ENCODE results near the gene AGO3. TPM values are rescaled to one million over a fixed set of nuclear protein-coding genes. Genes with fewer than 3 reads are reported as not detected.
"Not testable (repeated sequence)": the region's sequence is repeated elsewhere in the genome, so short reads cannot be mapped to it uniquely, and the experiment has no call there.

AGO3 gene
- polyA plus RNA-seq, 1 donor: 9.9 TPM

GRCh38 chr1:35945327-35945726 is 14.4 kb downstream of the AGO3 start:
- H3K4me3 ChIP-seq (ENCODE audit: low read length): no peak overlapping the region
- H3K36me3 ChIP-seq (ENCODE audit: control insufficient read depth, insufficient read depth, low read length): peaks cover 9% of the 10 kb centered on the region
- WGBS (ENCODE audit: insufficient coverage, low lambda C conversion rate): no CpG with 5 or more reads among the region's 2 CpGs
- no peaks in the 10 kb centered on the region for H3K27me3 ChIP-seq (ENCODE audit: control insufficient read depth, insufficient read depth, low read length)
- H3K4me1 ChIP-seq (ENCODE audit: control insufficient read depth, insufficient read depth, low read length): no peaks in the 10 kb centered on the region
- H3K27ac ChIP-seq (ENCODE audit: low read length): no peak overlapping the region
- no peaks in the 10 kb centered on the region for H3K9me3 ChIP-seq (ENCODE audit: control insufficient read depth, low read depth, low read length)
- no peak for DNase-seq

DNA sequence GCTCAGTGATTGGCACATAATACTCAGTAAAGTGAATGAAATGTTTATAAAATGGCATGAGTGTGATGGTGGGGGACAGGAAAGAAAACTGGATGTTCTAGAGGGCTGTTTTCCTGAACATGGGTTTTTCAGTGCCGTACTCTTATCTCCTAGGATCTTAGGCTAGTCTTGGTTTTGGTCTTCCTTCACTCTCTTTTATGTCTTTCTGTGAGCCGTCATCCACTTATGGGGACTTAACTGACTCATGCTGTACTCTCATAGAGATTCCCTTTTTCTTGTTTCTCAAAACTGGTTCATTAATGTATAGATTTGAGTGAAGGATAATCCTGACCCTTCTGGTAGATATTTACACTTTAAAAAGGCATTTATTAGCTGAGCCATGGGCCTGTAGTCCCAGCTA is 16.6 kb downstream of the AGO3 start:
- DNase-seq: no peak
- H3K27me3 ChIP-seq (ENCODE audit: control insufficient read depth, insufficient read depth, low read length): no peaks in the 10 kb centered on the region
- WGBS (ENCODE audit: insufficient coverage, low lambda C conversion rate): 100% methylated on average over 1 of the region's 2 CpGs
- H3K27ac ChIP-seq (ENCODE audit: low read length): no peak overlapping the region
- no peak overlapping the region for H3K4me3 ChIP-seq (ENCODE audit: low read length)
- no peaks in the 10 kb centered on the region for H3K9me3 ChIP-seq (ENCODE audit: control insufficient read depth, low read depth, low read length)
- no peaks in the 10 kb centered on the region for H3K4me1 ChIP-seq (ENCODE audit: control insufficient read depth, insufficient read depth, low read length)
- peaks cover 9% of the 10 kb centered on the region for H3K36me3 ChIP-seq (ENCODE audit: control insufficient read depth, insufficient read depth, low read length)

- 33% methylated on average over 1 of the region's 1 CpG for WGBS (ENCODE audit: insufficient coverage, low lambda C conversion rate)
- H3K4me3 ChIP-seq (ENCODE audit: low read length): no peak overlapping the region
- no peak overlapping the region for H3K27ac ChIP-seq (ENCODE audit: low read length)
- DNase-seq: no peak
- H3K9me3 ChIP-seq (ENCODE audit: control insufficient read depth, low read depth, low read length): no peaks in the 10 kb centered on the region
- H3K4me1 ChIP-seq (ENCODE audit: control insufficient read depth, insufficient read depth, low read length): no peaks in the 10 kb centered on the region
- peaks cover 8% of the 10 kb centered on the region for H3K36me3 ChIP-seq (ENCODE audit: control insufficient read depth, insufficient read depth, low read length)
- H3K27me3 ChIP-seq (ENCODE audit: control insufficient read depth, insufficient read depth, low read length): no peaks in the 10 kb centered on the region
Observed at GRCh38 chr1:35958558-35958957, 27.7 kb downstream of the AGO3 start.

DNA sequence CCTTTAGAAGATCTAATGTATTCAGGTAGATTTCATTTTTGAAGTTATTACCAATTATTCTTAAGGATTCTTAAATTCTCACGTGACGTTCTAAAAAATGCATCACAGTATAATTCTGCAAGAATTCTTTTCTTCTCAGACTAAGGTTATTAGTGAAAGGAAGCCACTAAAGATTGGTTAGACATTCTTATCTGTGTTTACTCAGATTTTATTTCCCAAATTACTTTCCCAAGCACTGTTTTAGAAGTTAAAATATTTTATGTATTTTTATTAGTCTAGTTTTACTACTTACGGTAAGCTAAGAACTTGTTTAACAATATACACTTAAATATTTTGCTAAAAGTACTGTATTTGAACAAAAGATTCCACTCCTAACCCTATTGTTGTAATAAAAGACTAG is 28.4 kb downstream of the AGO3 start:
- Histone ChIP-seq H3K27ac (ENCODE audit: low read length) (no peak overlapping the region), H3K36me3 (ENCODE audit: control insufficient read depth, insufficient read depth, low read length) (peaks cover 8% of the 10 kb centered on the region), H3K4me3 (ENCODE audit: low read length) (no peak overlapping the region), H3K4me1 (ENCODE audit: control insufficient read depth, insufficient read depth, low read length) (no peaks in the 10 kb centered on the region), H3K27me3 (ENCODE audit: control insufficient read depth, insufficient read depth, low read length) (no peaks in the 10 kb centered on the region), H3K9me3 (ENCODE audit: control insufficient read depth, low read depth, low read length) (no peaks in the 10 kb centered on the region)
- DNase-seq: no peak
- 63% methylated on average over 3 of the region's 3 CpGs for WGBS (ENCODE audit: insufficient coverage, low lambda C conversion rate)

DNA sequence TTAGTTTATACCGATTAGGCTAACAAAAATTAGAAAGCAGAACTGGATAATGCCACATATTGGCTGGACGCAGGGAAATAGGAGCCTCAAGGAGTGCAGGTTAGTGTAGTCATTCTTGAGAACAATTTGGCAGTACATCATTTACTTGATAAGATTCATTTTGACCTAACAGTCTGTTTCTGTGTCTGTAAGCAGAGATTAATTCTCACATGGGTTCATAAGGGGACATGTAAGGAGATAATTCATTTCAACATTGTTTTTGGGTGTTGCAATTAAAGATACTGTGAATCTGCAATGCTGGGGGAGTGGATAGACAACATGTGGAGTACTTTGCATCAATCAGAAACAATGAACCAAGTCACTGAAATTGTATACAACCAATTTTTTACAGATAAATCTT is 32.0 kb downstream of the AGO3 start:
- H3K4me1 ChIP-seq (ENCODE audit: control insufficient read depth, insufficient read depth, low read length): no peaks in the 10 kb centered on the region
- DNase-seq: no peak
- H3K36me3 ChIP-seq (ENCODE audit: control insufficient read depth, insufficient read depth, low read length): peaks cover 3% of the 10 kb centered on the region
- WGBS (ENCODE audit: insufficient coverage, low lambda C conversion rate): 88% methylated on average over 1 of the region's 2 CpGs
- H3K27ac ChIP-seq (ENCODE audit: low read length): no peak overlapping the region
- H3K27me3 ChIP-seq (ENCODE audit: control insufficient read depth, insufficient read depth, low read length): no peaks in the 10 kb centered on the region
- no peaks in the 10 kb centered on the region for H3K9me3 ChIP-seq (ENCODE audit: control insufficient read depth, low read depth, low read length)
- H3K4me3 ChIP-seq (ENCODE audit: low read length): no peak overlapping the region

- 100% methylated on average over 1 of the region's 1 CpG for WGBS (ENCODE audit: insufficient coverage, low lambda C conversion rate)
Observed at GRCh38 chr1:35964277-35964676, 33.4 kb downstream of the AGO3 start.

GRCh38 chr1:35968396-35968795 is 37.5 kb downstream of the AGO3 start:
- DNase-seq: no peak
- no CpG with 5 or more reads among the region's 1 CpG for WGBS (ENCODE audit: insufficient coverage, low lambda C conversion rate)

More at GRCh38 chr1:35964277-35964676, 33.4 kb downstream of the AGO3 start:
- not testable (repeated sequence) for DNase-seq; H3K27ac ChIP-seq (ENCODE audit: low read length); H3K36me3 ChIP-seq (ENCODE audit: control insufficient read depth, insufficient read depth, low read length); H3K4me3 ChIP-seq (ENCODE audit: low read length); H3K27me3 ChIP-seq (ENCODE audit: control insufficient read depth, insufficient read depth, low read length); H3K4me1 ChIP-seq (ENCODE audit: control insufficient read depth, insufficient read depth, low read length); H3K9me3 ChIP-seq (ENCODE audit: control insufficient read depth, low read depth, low read length)

DNA sequence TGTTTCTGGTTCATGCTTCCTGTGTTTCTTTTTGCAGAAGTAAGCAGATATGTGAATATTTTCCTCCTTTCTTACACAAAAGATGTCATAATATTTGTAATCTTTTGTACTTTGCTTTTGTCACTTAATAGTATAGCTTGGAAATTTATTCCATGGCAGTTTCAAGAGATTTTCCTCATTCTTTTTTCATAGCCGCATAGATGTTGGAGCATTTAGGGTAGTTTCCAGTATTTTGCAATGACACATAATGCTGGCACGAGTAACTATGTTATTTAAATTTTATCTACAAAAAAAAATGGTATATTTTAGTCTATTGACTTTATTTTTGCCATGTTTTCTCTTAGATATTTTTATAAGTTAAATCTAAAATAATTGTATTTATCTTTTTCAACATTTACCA is 40.7 kb downstream of the AGO3 start:
- no peaks in the 10 kb centered on the region for H3K9me3 ChIP-seq (ENCODE audit: control insufficient read depth, low read depth, low read length)
- H3K36me3 ChIP-seq (ENCODE audit: control insufficient read depth, insufficient read depth, low read length): peaks cover 20% of the 10 kb centered on the region
- no peak overlapping the region for H3K4me3 ChIP-seq (ENCODE audit: low read length)
- H3K4me1 ChIP-seq (ENCODE audit: control insufficient read depth, insufficient read depth, low read length): no peaks in the 10 kb centered on the region
- no peaks in the 10 kb centered on the region for H3K27me3 ChIP-seq (ENCODE audit: control insufficient read depth, insufficient read depth, low read length)
- no peak for DNase-seq
- no peak overlapping the region for H3K27ac ChIP-seq (ENCODE audit: low read length)
- WGBS (ENCODE audit: insufficient coverage, low lambda C conversion rate): 100% methylated on average over 1 of the region's 2 CpGs

More at GRCh38 chr1:35968396-35968795, 37.5 kb downstream of the AGO3 start:
- H3K36me3 ChIP-seq (ENCODE audit: control insufficient read depth, insufficient read depth, low read length): peaks cover 18% of the 10 kb centered on the region
- H3K27ac ChIP-seq (ENCODE audit: low read length): no peak overlapping the region
- no peak overlapping the region for H3K4me3 ChIP-seq (ENCODE audit: low read length)
- no peaks in the 10 kb centered on the region for H3K27me3 ChIP-seq (ENCODE audit: control insufficient read depth, insufficient read depth, low read length)
- H3K9me3 ChIP-seq (ENCODE audit: control insufficient read depth, low read depth, low read length): no peaks in the 10 kb centered on the region
- H3K4me1 ChIP-seq (ENCODE audit: control insufficient read depth, insufficient read depth, low read length): no peaks in the 10 kb centered on the region

- H3K27ac ChIP-seq (ENCODE audit: low read length); H3K4me3 ChIP-seq (ENCODE audit: low read length); H3K4me1 ChIP-seq (ENCODE audit: control insufficient read depth, insufficient read depth, low read length); H3K9me3 ChIP-seq (ENCODE audit: control insufficient read depth, low read depth, low read length); DNase-seq; H3K27me3 ChIP-seq (ENCODE audit: control insufficient read depth, insufficient read depth, low read length): not testable (repeated sequence)
- H3K36me3 ChIP-seq (ENCODE audit: control insufficient read depth, insufficient read depth, low read length): peaks cover 17% of the 10 kb centered on the region
- no CpG with 5 or more reads among the region's 3 CpGs for WGBS (ENCODE audit: insufficient coverage, low lambda C conversion rate)
Observed at GRCh38 chr1:35972631-35973030, 41.7 kb downstream of the AGO3 start.

DNA sequence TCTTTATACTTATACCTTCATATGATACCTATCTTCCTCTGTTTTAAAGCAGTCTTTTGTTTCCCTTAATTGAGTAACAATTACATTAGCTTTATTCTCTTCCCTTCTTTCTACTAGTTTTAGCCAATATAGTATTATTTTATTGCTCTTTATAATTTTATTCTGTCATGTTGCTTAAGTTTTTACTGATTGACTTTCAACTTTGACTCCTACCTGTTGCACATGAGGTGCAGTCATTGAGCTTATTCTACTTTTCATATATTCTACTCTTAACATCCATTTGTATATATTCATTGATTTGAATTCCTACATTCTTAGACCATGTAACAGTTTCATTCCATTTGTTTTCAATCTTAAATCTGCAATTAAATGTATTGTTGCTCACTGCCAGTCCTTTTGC is 49.2 kb downstream of the AGO3 start:
- H3K27me3 ChIP-seq (ENCODE audit: control insufficient read depth, insufficient read depth, low read length): no peaks in the 10 kb centered on the region
- no peaks in the 10 kb centered on the region for H3K4me1 ChIP-seq (ENCODE audit: control insufficient read depth, insufficient read depth, low read length)
- no peak for DNase-seq
- no peak overlapping the region for H3K27ac ChIP-seq (ENCODE audit: low read length)
- no peak overlapping the region for H3K4me3 ChIP-seq (ENCODE audit: low read length)
- H3K36me3 ChIP-seq (ENCODE audit: control insufficient read depth, insufficient read depth, low read length): peaks cover 22% of the 10 kb centered on the region
- no peaks in the 10 kb centered on the region for H3K9me3 ChIP-seq (ENCODE audit: control insufficient read depth, low read depth, low read length)

- no peak for DNase-seq
- Histone ChIP-seq H3K4me3 (ENCODE audit: low read length) (no peak overlapping the region), H3K9me3 (ENCODE audit: control insufficient read depth, low read depth, low read length) (no peaks in the 10 kb centered on the region), H3K4me1 (ENCODE audit: control insufficient read depth, insufficient read depth, low read length) (no peaks in the 10 kb centered on the region), H3K27ac (ENCODE audit: low read length) (no peak overlapping the region), H3K27me3 (ENCODE audit: control insufficient read depth, insufficient read depth, low read length) (no peaks in the 10 kb centered on the region), H3K36me3 (ENCODE audit: control insufficient read depth, insufficient read depth, low read length) (peaks cover 27% of the 10 kb centered on the region)
- no CpG with 5 or more reads among the region's 1 CpG for WGBS (ENCODE audit: insufficient coverage, low lambda C conversion rate)
Observed at GRCh38 chr1:35988237-35988636, 57.3 kb downstream of the AGO3 start.

All from large intestine (tissue), 3 donors.